ENCODE results near the gene ADM. TPM values are rescaled to one million over a fixed set of nuclear protein-coding genes. Genes with fewer than 3 reads are reported as not detected.

ADM gene
- total RNA-seq, 1 donor from 2014 or later = 19.5 TPM

DNA sequence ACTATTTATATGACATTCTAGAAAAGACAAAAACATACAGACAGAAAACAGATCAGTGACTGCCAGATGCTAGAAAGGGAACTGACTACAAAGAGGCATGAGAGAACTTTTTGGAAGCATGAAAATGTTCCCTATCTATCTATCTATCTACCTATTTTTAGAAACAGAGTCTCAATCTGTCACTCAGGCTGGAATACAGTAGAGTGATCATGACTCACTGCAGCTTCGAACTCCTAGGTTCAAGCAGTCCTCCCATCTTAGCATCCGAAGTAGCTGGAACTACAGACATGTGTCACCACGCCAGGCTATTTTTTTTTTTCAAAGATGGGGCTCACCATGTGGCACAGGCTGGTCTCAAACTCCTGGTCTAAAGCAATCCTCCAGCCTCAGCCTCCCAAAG lies 17.7 kb upstream of the ADM start:
- ATAC-seq (no peak), DNase-seq (no peak)
- intact Hi-C loops (cut with DNase I) = no loop called here
- TF ChIP-seq, protein P1, sequence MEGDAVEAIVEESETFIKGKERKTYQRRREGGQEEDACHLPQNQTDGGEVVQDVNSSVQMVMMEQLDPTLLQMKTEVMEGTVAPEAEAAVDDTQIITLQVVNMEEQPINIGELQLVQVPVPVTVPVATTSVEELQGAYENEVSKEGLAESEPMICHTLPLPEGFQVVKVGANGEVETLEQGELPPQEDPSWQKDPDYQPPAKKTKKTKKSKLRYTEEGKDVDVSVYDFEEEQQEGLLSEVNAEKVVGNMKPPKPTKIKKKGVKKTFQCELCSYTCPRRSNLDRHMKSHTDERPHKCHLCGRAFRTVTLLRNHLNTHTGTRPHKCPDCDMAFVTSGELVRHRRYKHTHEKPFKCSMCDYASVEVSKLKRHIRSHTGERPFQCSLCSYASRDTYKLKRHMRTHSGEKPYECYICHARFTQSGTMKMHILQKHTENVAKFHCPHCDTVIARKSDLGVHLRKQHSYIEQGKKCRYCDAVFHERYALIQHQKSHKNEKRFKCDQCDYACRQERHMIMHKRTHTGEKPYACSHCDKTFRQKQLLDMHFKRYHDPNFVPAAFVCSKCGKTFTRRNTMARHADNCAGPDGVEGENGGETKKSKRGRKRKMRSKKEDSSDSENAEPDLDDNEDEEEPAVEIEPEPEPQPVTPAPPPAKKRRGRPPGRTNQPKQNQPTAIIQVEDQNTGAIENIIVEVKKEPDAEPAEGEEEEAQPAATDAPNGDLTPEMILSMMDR (IDR thresholded peaks at IDR 0.05) = no peak
- Histone ChIP-seq H3K36me3 (no peaks in the 10 kb centered on the region), H3K27ac (no peak overlapping the region), H3K9me3 (no peaks in the 10 kb centered on the region), H3K27me3 (ENCODE audit: low read depth) (no peaks in the 10 kb centered on the region), H3K4me1 (peaks cover 29% of the 10 kb centered on the region), H3K4me3 (no peak overlapping the region)

DNA sequence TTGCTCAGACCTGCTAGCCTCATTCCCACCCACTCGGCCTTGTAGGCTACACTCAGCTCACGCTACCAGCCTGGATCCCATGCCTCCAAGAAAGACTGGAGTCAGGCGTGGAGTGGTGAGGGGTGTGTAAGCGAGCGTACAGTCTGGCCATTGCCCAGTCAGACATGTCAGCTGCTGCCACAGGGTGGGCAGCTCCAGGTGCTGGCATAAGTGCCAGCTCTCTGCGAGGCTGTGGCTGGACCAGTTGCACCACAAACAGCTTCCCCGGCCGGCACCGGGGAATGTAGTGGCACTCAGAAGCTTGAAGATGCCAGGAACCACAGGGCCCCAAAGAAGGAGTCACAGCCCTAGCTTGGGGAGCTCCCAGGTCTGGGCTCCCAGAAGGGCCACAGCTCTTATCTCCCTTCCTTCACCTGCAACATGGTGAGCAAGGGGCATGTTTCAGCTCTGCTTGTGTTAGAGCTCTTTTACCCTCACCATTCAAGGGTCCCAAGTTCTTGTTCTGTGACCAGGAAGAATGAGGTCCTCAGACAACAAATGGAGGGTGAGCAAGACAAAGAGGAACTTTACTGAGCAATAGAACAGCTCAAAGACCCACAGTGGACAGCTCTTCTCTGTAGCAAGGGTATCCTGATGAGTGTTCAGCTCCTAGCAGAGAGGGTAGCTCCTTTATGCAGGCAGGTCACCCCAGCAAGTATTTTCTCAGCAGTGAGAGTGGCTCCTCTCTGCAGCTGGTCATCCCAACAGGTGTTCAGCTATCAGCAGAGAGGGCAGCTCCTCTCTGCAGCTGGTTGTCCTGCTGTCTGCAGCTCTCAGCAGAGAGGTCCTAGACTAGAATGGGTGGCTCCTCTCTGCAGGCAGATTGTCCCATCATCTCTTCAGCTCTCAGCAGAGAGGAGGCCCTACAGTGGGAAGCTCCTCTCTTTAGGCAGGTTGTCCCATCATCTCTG lies 16.8 kb upstream of the ADM start:
- H3K36me3 ChIP-seq = no peaks in the 10 kb centered on the region
- H3K27ac ChIP-seq = no peak overlapping the region
- TF ChIP-seq, protein P1 (IDR thresholded peaks at IDR 0.05) = no peak
- DNase-seq (no peak), ATAC-seq (no peak)
- no peak overlapping the region for H3K4me3 ChIP-seq
- H3K4me1 ChIP-seq = peaks cover 38% of the 10 kb centered on the region
- no peaks in the 10 kb centered on the region for H3K27me3 ChIP-seq (ENCODE audit: low read depth)
- no peaks in the 10 kb centered on the region for H3K9me3 ChIP-seq
- intact Hi-C loops (cut with DNase I) = no loop called here

DNA sequence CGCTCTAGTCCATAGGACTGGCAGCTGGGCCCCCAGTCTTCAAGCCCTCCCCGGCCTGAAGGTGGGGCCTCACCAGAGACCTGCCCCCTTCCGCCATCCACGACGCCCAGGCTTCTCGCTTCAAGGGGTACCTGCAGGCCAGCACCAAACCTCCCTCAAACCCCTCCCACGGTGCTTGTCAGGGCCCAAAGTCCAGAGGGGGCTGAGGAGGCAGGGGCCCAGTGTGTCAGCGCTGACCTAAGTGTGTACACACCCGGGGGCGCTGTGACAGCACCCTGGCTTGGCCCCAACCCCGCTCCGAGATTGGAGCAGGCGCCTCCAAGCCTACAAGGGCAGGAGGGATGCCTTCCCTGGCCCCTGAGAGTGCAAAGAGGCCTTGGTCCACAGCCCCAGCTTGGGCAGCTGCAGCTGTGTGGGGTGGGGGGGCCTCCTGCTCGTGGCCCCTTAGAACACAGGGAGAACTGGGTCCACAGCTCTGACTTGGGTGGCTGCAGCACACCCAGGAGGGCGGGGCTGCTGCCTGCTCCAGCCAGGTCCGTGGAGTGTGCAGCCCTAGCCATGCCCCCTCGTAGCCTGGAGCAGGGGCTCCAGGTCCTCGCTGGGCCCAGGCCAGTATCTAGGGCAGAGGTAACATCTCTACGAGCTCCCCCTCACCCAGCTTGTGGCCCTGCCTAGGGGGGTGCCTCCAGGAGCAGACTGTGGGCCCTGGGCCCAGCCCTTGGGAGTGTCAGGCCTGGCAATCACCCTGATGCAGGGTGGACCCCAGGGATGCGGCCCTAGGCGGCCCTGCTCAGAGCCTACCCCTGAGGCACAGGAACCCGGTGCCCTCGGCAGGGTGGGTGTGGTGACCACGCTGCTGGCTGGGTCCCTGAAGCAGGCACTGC lies 15.8 kb upstream of the ADM start:
- H3K4me1 ChIP-seq = peaks cover 43% of the 10 kb centered on the region
- H3K4me3 ChIP-seq = no peak overlapping the region
- no peak for DNase-seq
- ATAC-seq = no peak
- TF ChIP-seq, protein P1 (IDR thresholded peaks at IDR 0.05) = no peak
- intact Hi-C loops (cut with DNase I) = no loop called here
- H3K27me3 ChIP-seq (ENCODE audit: low read depth) = no peaks in the 10 kb centered on the region
- H3K9me3 ChIP-seq = no peaks in the 10 kb centered on the region
- no peak overlapping the region for H3K27ac ChIP-seq
- no peaks in the 10 kb centered on the region for H3K36me3 ChIP-seq

DNA sequence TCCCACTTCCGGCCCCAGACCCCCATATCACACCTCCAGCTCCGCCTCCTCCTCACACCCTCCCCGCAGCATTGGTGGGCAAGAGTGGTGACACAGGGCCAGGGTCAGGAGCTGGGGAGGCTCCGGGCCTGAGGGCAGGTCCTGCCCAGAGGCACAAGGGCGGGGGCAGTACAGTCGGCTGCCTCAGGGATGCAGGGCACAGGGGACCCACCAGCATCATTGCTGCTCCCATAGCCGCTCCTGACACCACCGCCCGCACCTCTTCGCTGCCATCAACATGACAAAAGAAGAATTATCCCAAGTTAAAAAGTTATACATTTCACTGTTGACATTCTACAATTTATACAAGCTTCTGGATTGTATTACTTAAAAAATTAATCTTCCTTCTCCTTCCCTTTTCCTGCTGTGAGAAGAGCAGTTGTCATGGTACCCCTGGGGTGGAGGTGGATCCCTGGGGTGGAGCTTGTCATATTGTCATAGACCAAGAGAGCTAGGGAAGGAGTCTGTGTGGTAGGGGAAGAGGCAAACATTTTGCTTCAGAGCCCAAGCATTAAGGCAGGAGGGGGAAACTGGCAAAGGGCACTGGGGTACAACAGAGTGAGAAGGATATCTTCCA lies 15.0 kb upstream of the ADM start:
- intact Hi-C loops (cut with DNase I) = no loop called here
- H3K4me1 ChIP-seq = peaks cover 42% of the 10 kb centered on the region

More for the DNA sequence above, 15.0 kb upstream of the ADM start:
- no peak overlapping the region for H3K27ac ChIP-seq
- TF ChIP-seq, protein P1 (IDR thresholded peaks at IDR 0.05) = no peak
- no peak overlapping the region for H3K4me3 ChIP-seq
- peaks cover 4% of the 10 kb centered on the region for H3K27me3 ChIP-seq (ENCODE audit: low read depth)
- no peaks in the 10 kb centered on the region for H3K36me3 ChIP-seq
- no peaks in the 10 kb centered on the region for H3K9me3 ChIP-seq
- DNase-seq (no peak), ATAC-seq (no peak)
